GM21526 (cell line): ENCODE results near the gene ASF1B.
"Not testable (repeated sequence)": the region's sequence is repeated elsewhere in the genome, so short reads cannot be mapped to it uniquely, and the experiment has no call there.

Experiments
- ATAC-seq: cut with Tn5 transposase; IDR thresholded peaks from one replicate; pipeline ENCODE4 v1.9.1; 2021; ENCODE audit warnings: moderate library complexity; ENCODE audit not compliant: unreplicated experiment, low FRiP score

ASF1B gene

DNA sequence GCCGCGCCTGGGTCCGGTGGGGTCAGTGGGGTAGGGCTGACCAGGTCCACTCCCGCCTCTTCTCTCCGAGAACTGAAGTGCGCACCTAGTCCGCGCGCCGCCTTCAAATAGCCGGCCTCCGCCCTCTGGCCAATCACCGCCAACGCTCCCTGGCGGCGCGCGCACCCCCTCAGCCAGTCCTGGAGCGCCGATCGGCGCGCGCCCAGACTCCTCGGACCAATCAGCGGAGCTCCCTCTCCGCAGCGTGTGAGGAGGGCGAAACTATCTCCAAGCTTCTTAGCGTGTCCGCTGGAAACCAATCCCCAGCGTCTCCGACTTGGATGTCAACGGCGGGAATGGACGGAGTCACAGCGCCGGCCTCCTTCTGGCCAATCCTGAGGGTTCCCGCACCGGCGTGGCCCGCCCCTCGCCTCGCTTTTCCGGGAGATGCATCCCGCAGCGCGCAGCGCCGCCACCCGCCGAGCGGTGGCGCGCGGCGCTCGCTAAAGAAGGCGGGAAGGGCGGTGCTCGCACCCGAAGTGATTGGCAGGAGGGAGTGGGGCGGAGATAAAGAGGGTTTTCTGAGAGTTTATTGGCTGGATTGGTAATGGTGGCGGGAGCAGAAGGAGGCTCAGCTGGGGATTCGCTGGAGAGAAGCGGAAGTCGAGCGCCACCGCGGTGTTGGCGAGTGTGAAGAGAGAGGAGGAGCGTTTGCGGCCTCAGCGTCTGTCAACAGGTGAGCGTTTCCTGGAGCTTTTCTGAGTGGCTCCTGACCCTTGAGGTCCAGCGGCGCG, at the start of gene ASF1B:
TSS of gene ASF1B (minus strand) at position 81 of the 773 bp plus-strand sequence. CDS start 133 bp downstream, outside the sequence.
- ATAC-seq: peak; percentile 73

DNA sequence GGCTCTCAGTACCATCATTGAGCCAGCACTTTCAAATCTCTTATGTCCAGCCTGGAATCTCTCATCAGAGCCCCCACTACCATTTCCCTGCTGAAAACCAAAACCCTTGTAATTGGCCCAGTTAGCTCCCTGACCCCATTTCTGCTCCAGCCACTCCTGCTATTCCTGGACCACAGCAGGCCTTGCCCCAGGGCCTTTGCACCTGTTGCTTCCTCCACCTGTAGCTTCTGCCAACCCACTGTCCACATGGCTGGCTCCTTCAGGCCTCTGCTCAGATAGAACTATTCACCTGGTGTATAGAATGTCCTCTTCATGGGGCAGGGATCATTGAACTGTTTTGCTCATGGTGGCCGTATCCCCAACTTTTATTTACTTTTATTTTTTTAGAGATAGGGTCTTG, 49.3 kb upstream of the ASF1B start:
- not testable (repeated sequence) for ATAC-seq

DNA sequence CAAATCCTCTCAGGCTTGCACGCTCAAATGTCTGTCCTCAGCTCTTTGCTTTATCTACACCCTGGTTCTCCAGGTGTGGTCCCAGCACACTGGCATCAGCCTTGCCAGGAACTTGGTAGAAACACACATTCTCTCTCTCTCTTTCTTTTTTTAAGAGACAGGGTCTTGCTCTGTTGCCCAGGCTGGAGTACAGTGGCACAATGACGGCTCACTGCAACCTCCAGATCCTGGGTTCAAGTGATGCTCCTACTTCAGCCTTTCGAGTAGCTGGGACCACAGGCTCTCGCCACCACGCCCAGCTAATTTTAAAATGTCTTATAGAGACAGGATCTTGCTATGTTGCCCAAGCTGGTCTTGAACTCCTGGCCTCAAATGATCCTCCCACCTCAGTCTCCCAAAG, 48.8 kb upstream of the ASF1B start:
- no peak for ATAC-seq

DNA sequence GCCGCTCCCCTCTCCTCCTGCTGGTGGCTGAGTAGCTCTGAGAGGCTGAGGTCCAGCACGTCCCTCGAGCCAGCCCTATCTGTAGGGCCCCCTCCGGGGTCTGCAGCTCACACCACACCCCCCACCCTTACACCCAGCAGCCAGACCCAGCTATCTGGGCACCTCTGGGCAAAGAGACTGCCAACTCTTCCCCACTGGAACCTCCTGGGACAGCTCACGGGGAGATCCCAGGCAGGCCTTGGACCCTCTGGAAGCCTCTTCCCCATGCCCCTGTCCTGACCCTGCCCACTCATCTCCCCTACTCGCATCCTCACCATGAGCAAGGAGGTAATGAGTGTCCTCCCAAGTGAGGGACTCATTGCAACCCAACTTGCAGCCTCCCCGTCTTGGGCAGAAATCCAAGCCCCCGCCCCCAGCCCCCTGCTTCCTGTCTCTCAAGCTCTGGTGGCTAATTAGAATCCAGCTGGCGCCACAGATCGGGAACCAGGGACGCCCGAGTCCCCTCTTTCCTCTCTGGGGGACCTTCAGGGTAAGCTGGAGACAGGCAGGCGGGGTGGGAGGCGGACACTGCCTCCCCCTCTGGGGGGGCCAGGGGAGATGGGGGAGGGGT, 47.5 kb upstream of the ASF1B start:
- ATAC-seq: no peak

DNA sequence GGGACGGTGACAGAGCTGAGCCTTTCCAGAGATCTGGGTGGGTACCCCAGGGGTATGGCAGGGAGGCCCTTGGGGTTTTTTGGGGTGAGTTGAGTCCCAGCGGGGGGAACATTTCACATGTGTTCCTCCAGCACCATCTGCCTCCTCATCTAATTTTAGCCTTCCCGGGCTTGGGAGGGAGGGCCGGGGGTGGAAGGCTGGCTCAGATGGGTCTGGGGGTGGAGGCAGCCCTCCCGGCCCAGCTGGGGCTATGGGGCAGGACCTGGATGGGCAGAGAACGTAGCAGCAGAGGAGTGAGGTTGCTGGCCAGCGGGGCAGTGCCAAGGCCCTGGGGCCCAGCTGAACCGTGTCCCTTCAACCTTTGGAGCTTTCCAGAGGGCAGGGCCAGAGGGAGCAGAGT, 46.1 kb upstream of the ASF1B start:
- ATAC-seq: no peak

DNA sequence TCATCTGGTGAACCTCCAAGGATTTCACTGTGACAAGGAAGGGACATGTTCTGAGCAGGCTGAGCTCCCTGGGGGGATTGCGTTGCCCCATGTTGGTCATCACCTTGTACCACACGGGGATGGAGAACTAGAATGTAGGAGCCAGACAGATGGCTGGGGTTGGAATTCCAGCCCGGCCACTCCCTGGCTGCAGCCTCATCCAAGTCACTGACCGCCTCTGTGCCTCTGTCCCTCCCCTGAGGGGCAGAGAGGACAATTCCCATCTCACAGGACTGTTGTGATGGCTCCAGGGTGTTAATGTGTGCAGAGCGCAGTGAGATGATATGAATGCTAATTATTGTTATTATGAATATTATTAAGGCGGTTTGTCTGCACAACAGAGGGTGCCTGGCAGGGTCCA, 45.5 kb upstream of the ASF1B start:
- no peak for ATAC-seq

DNA sequence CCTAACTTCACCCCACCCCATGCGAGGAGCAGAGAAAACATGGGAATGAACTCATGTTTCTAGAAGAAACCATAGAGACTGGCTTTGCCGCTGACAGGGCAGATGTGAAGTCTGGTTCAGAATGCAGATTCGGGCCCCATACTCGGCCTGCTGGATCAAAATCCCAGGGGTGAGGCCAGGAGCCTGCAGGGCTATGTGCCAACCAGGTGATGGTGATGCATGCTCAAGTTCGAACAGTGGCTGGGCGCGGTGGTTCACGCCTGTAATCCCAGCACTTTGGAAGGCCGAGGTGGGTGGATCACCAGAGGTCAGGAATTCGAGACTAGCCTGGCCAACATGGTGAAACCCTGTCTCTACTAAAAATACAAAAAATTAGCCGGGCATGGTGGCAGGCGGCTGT, 44.8 kb upstream of the ASF1B start:
- not testable (repeated sequence) for ATAC-seq

DNA sequence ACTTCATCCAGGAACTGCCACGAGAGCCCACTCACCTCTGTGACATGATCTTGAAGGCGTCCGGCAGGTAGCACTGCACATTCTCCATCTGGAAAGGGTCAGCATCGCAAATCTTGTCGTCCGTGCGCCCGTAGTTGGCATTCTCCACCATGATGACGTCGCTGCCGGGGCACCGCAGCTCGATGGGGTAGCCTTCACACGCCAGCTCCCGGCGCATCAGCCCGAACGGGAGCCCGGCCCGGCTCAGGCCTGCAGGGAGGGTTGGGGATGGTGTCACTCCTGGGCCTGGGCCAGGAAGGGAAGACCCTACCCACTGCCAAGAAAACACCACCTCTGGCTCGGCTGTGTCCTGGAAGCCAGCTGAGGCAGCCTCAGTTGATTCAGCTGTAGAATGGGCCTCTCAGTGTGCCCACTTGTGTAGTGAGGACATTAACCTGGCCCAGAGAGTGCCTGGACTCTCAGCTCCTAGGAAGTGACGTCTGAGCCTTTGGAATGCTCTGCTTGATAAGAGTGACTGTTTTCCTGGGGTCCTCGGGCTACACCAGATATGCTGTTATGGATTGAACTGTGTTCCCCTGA, 41.2 kb upstream of the ASF1B start:
- no peak for ATAC-seq

DNA sequence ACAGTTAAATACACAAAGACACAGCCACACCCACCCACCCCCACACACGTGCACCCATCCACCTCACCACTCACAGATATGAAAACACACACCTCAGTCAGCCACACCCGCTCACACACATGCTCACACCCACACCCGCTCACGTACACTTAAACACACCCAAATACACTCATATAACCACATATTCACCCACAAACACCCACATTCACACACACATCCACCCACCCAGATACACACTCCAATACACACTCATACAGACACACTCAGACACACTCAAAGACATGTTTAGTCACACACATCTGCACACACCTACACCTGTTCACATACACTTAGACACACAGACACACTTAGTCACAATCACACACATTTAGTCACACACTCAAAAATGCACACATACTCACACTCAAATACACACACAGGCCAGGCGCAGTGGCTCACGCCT, 39.0 kb upstream of the ASF1B start:
- ATAC-seq: no peak

DNA sequence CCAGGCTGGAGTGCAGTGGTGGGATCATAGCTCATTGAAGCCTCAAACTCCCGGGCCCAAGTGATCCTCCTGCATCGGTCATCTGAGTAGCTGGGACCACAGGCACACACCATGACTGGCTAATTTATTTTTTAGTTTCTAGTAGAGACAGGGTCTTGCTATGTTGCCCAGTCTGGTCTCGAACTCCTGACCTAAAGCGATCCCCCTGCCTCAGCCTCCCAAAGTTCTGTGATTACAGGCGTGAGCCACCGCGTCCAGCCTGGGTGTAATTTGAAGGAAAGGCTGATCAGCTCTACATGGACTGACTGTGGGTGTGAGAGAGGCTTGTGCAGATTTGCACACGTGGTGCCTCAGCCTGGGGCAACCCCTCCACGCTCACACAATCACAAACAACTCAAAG, 38.5 kb upstream of the ASF1B start:
- no peak for ATAC-seq

DNA sequence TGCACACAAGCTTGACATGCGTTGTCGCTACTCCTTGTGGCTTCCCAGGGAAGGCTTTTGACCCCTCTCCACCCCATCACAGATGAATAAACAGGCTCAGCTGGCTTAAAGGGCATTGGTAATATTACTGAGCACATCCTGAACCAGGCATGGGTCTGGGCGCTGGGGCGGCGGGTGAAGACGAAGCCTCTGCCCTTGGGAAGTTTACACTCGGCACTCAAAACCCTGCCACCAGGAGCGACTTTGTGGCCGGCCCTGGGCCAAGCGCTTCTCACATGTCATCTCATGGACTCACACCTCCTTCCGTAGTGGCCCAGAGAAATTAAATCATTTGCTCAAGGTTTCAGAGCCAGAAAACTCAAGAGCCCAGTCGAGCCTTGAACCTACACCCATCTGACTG, 32.6 kb upstream of the ASF1B start:
- ATAC-seq: no peak

DNA sequence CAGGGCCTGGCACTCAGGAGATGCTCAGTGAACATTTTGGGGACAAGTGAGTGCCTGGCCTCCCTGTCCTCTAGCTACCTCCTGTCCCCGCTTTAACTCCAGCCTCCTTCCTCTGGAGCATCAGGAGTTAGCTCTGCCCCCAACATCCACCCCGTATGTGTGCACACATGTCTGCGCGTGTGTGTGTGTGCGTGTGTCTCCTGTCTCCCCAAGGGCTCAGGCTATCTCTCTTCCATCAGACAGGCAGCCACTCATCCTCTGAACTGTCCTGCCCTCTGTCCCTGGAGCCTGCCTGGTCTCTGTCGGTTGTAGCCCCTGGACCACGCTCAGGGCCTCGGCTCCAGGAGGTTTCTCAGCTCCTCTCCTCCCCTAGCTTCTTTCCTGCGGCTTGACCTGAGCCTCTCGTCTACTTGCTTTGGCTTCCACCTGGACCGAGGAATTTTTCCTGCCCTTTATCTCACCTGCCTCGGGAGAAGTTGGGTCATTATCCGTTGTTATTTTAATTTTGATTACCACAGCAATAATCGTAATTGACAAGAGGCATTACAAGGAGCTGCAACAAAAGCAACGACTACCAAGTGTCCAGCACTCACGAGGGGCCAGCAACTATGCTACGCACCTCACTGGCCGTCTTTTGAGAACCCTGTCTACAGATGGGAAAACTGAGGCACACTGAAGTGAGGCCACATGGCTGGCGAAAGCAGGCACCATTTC, 32.0 kb upstream of the ASF1B start:
- ATAC-seq: no peak

DNA sequence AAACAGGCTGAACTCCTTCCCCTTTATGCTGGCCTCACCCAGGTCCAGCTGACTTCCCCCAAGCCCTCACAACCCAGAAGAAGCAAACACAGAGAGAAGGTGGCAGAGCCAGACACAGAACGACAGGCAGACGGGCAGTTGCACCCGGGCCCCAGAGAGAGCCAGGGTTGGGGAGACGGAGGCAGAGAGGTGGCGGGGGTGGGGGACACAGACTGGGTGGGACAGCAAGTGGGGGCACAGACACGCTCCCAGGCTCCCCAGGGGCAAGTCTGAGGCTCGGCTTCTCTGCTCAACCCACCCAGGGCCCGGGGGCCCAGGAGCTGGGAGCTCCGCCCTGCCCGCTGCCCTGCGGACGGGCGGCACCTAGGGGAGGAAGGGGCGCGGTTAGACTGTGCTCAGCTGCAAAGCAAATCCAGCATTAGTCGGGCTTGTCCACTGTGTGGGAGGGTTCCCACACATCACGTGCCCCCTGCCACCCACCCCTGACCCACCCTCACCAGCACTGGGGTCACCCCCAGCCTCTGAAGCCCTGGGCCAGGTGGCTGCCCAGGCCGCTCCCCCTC, 31.3 kb upstream of the ASF1B start:
- no peak for ATAC-seq

DNA sequence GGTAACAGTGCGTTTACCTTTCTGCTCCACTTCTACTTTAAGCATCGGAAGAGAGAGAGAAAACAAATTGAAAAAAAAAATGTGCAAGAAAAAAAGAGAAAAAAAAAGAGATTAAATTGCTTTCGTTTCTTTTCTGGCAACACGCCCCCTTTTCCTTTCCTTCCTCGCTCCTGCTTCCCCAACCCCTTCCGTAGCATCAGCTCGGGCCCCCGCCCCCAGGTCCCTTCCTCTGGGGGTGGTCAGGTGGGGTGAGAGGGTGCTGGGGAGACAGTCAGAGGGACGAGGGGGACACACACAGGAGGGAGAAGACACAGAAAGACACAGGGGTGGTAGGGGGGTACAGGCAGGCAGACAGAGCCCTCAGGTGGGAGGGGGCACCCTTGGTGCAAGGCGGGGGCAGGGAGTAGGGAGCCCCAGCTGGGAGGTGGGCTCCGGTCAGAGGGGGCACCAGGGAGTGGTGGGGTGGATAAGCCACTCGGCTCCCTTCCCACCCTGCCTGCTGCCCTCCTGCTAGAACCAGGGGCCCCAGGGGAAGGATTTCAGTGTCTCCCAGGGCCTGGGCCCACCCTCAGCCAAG, 30.7 kb upstream of the ASF1B start:
- no peak for ATAC-seq

DNA sequence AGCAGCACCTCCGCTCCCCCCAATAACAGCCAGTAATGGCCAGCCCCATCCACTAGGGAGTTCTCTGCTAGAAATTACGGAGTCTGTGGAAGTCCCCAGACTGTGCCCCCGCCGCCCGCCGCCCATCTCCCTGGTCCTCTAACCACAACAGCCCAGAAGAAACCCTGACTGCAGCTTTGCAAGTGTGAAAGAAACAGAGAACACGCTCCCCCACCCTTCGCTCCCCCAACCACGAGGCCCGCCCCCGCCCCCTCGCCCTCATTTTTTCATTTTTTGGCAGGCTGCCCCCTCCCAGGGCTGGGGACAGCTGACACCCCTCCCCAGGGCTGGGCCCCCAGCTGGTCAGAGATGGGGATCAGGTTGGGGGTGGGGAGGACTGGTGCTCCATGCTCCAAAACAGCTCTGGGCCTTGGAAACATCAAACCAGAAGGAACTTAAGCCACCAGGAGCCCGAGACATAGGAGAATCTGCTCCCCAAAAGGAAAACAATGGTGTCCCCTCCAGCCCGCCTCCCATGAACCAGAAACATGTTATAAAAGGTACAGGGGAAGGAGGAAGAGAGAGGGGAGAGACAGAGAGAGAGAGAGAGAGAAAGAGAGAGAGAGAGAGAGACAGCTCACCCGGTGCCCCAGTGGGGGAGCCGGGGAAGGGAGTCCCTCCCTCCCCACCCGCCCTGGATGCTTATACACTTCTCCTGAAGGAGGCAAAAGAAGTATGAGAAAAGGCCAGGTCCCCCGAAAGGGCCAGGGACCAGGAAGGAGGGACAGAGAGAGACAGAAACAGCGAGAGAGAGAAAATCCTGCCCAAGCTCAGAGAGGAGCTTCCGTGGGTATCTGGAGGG, 29.8 kb upstream of the ASF1B start:
- no peak for ATAC-seq

DNA sequence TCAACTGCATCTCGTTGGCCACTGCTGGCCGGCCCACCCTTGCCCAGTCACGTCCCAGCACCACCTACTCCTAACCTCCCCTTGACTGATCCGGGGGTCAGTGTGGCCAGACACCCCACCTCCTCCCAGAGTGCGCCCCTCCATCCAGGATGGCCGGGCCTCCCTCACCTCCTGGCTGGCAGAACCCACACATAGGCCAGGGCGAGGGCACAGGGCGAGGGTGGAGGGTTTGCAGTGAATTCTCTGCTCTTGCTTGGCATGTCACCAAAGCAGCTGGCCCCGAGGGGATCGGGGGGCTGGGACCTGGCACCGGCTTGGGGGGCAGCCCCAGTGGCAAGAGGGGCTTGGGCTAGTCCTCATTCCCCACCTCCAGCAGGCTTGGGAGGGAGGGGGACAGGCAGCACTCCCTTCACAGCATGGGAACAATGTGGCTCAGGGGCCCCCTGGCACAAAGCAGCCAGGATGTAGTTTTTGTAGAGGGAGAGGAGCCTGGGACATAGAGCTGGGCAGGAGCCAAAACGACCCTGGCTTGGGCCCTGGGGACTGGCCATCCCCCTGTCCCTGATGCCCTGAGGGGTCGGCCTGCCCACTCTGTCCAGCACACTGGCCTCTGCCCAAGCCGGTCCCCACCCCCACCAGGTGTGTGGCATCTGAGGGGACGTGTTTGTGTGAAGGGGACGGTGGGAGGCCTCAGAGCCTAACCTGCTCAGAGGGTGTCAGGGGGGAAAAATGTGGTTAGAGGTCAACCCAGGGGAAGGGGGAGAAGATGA, 28.5 kb upstream of the ASF1B start:
- no peak for ATAC-seq

DNA sequence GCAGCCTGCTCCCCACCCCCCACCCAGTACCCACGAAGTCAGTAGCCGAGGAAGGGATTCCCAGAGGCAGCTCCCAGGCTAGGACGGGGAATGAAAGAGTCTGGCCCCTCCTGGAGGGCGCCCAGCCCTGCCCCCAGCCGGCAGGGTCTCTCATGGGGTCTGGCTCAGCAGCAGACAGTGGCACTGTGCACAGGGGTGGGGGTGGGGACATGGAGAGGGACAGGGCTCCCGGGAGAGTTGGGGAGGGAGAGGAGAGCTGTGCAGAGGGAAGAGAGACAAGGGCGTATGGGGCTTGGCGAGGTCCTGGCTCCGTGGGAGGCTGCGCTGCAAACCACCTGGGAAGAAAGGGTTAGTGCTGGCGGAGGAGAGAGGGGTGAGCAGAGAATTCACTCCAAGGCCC, 27.7 kb upstream of the ASF1B start:
- no peak for ATAC-seq

DNA sequence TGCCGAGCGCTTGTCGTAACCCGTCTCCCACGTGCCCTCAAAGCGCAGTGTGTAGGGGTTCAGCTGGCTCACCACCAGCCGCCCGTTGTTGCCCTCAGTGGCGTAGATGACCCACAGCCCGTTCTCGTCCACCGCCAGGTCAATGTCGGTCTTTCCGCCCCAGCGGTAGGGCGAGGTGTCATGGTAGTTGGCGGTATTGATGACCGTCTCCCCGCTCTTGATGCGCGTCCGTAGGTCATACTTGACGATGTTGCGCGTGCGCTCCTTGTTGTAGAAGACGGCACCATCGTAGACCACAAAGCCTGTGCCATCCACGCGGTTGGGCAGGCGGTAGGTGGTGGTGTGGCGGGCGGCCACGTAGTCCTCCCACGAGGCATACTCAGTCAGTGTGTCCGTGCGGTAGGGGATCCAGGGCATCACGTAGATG, 26.5 kb upstream of the ASF1B start:
- no peak for ATAC-seq

DNA sequence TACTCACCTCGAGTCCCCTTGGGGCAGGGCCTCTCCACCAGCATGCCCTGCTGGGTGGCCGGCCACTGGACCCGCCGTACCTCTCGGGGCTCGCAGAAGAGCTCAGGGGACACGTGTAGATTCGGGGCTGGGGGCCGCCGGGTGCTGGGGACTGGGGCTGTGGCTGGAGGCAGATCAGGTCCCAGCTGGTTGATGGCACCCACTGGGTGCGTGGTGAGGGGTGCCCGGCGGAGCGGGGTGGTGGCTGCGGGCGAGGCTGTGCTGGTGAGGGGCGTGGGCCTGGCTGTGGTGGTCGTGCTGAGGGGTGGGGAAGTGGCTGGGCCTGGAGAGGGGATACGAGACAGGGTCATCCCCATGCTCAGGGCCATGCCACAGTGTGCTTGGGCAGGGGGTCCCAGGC, 24.9 kb upstream of the ASF1B start:
- ATAC-seq: no peak
